Stimulated activated CD4-positive, alpha-beta T cell treated with anti-CD3 and anti-CD28 coated beads, Interleukin-1b, Interleukin-23, amount 100 ng/mL, for 24 hours (primary cell): ENCODE results near the gene SSRP1.
A peak's percentile ranks its signal among the peaks of the same experiment; 100 is the strongest.
"Not testable (repeated sequence)": the region's sequence is repeated elsewhere in the genome, so short reads cannot be mapped to it uniquely, and the experiment has no call there.

Source experiments
- DNase-seq, 4 experiments: peaks; one replicate each; pipeline ENCODE4 v3.0.0-alpha.2; 2020; ENCODE audit warnings: low read depth in 4 of 4, low spot score in 1 of 4

Gene SSRP1

GRCh38 chr11:57302489-57302888 lies 33.2 kb downstream of the SSRP1 start:
- DNase-seq, result no peak

- DNase-seq, result no peak
Observed at GRCh38 chr11:57301711-57302423, 33.8 kb downstream of the SSRP1 start.

- no peak for DNase-seq
Observed at GRCh38 chr11:57300785-57301184, 34.9 kb downstream of the SSRP1 start.

- DNase-seq, result no peak
Observed at GRCh38 chr11:57299150-57299737, 36.4 kb downstream of the SSRP1 start.

- no peak for DNase-seq
Observed at GRCh38 chr11:57297221-57297620, 38.5 kb downstream of the SSRP1 start.

GRCh38 chr11:57296205-57296604 lies 39.5 kb downstream of the SSRP1 start:
- not testable (repeated sequence) for DNase-seq

- no peak for DNase-seq
Observed at GRCh38 chr11:57294225-57295131, 41.2 kb downstream of the SSRP1 start.

- no peak for DNase-seq
Observed at GRCh38 chr11:57290288-57290687, 45.4 kb downstream of the SSRP1 start.

- DNase-seq, result no peak
Observed at GRCh38 chr11:57288771-57289579, 46.7 kb downstream of the SSRP1 start.

GRCh38 chr11:57287884-57288283 lies 47.8 kb downstream of the SSRP1 start:
- no peak for DNase-seq

GRCh38 chr11:57283231-57283990 lies 52.3 kb downstream of the SSRP1 start:
- no peak for DNase-seq

GRCh38 chr11:57281546-57281945 lies 54.1 kb downstream of the SSRP1 start:
- DNase-seq, result not testable (repeated sequence)

- DNase-seq, result no peak
Observed at GRCh38 chr11:57279116-57279515, 56.6 kb downstream of the SSRP1 start.

- no peak for DNase-seq
Observed at GRCh38 chr11:57278721-57279095, 57.0 kb downstream of the SSRP1 start.

GRCh38 chr11:57277845-57278720 lies 57.6 kb downstream of the SSRP1 start:
- peak; percentile 1 to 21 (median 14) for DNase-seq

GRCh38 chr11:57276971-57277675 lies 58.6 kb downstream of the SSRP1 start:
- DNase-seq, result no peak

- no peak for DNase-seq
Observed at GRCh38 chr11:57276169-57276970, 59.3 kb downstream of the SSRP1 start.
